Stimulated activated CD4-positive, alpha-beta T cell treated with anti-CD3 and anti-CD28 coated beads, Interleukin-1b, Interleukin-23, amount 100 ng/mL, for 4 hours (primary cell): Measurements from ENCODE around the gene IQCM.
"Not testable (repeated sequence)": the region's sequence is repeated elsewhere in the genome, so short reads cannot be mapped to it uniquely, and the experiment has no call there.

ENCODE experiments used
- DNase-seq, 2 donors: peaks; one replicate each; pipeline ENCODE4 v3.0.0-alpha.2; 2020; ENCODE audit warnings: low read depth in 2 of 2

Gene IQCM

GRCh38 chr4:149572716-149573115 is 242.9 kb downstream of the IQCM start:
- DNase-seq: no peak

DNA sequence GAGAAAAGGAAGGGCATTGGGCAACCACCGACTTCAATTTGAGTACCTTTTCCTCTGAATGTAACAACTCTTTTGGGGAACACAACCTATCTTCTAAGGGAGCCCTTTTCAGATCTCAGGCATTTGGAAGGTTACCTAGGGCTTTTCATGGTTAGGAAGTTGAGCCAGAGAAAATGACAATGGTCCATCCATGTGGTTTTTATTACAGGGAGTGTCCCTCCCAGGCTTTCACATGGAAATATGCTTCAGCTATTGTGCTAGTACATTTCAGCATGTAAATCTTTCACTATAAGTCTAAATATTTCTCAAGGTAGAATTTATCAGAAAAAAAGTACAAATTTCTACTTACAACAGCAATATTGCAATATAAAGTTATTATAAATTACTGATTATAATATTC is 259.8 kb downstream of the IQCM start:
- DNase-seq: no peak

- no peak for DNase-seq
Measured at GRCh38 chr4:149555146-149555545, 260.5 kb downstream of the IQCM start.

GRCh38 chr4:149553959-149554520 is 261.6 kb downstream of the IQCM start:
- DNase-seq: no peak

DNA sequence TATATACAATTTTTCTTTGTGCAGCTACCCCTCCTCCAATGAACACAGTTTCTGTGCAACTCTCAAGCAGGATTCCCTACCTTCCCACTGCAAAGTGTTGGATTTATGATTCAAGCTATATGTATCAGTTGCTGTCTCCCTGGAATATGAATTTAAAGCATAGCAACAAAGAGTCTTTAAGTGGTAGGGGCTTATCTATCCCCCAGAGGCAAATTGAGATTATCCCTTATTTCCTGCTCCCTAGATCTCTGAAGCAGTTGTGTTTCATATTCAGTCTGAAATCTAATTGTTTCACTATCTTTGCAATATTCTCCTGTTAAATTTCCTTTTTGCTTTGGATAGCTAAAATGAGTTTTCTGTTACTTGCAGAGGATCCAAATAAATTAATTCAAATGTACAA is 263.0 kb downstream of the IQCM start:
- no peak for DNase-seq

DNA sequence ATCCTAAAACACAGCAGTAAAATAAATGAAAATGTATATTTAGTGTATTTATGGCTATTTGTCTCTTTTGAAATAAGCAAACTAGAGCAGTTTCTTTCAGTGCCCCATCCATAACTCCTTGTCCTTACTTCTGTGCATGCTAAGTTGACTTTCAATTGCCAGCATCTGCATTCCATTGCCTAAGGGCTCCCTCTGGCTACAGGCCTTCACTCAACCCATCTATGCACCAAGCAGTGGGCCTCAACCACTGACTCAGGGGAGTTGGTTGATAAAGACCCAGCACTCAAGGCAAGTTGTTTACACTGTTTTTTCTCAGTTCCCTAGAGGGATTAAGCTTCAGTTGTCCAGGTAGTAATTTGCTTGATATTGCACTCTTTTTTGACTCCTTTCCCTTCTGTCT is 265.7 kb downstream of the IQCM start:
- no peak for DNase-seq

DNA sequence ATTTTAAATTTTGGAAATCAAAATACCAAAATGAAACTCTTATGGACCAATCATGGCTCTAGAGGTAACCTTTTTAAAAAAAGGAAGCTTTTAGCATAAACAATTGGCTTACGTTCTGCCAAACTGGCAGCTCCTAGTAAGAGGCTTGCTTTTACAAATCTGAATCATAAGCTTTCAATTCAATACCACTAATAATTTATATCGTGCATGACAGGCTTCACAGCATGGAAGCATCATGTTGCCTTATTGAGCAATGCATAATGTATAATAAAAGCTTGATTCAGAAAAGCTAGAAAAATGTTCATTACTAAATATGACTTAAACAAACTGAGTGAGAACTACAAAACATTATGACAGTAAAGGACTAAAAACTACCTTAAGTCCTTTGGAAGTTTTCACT is 280.9 kb downstream of the IQCM start:
- DNase-seq: no peak

DNA sequence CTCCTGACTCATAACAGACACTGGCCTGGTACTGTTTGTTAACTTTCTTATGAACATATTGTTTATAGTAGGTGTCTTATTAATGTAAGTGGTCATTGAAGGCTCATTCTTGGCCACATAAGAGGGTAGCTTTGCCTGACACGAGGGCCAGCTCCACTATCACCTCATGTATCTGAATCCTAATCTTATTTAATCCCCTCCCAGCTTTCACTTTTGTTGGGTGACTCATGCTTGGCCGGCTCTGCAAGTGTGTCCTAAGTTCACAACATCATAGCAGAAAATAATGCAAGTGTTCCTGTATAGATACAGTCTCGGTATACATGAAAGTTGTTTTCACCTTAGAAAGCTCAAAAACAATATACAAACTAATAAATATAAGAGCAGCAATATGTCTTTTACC is 283.8 kb downstream of the IQCM start:
- no peak for DNase-seq

- no peak for DNase-seq
Measured at GRCh38 chr4:149523039-149523438, 292.6 kb downstream of the IQCM start.

DNA sequence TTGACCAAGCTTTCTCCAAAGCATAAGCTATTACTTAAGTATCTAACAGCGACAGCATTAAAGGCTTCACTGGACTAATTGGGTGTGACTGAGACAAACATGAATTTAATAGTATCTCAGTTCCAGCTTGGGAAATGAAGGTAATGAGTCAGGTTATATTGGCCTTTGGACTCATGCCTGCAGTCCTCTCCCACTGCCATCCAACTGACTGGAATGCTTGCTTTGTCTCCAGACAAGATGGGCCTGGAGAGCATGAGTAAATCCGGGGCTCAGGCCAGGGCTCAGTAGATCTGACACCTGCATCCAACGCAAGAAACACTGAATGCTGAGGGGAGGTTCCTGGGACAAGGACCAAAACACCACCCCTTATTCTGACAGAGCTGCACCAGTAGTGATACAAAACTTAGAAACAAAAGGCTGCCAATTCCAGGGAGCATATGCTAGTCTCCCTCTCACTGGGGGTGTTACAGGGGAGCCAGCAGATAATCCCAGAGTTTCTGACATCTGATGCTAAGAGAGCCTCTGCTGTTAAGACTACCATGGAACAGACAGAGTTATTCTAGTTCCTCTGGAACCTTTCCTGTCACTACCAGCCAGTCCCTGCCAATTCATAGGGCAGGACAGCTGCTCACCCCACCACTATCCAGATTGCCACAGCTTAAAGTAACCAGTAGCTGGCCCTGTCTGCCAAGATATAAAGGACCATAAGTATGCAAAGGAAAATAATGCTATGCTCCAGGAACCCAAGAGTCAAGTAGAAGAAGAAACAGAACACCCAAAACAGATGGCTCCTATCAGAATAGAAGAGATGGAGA is 293.8 kb downstream of the IQCM start:
- no peak for DNase-seq

DNA sequence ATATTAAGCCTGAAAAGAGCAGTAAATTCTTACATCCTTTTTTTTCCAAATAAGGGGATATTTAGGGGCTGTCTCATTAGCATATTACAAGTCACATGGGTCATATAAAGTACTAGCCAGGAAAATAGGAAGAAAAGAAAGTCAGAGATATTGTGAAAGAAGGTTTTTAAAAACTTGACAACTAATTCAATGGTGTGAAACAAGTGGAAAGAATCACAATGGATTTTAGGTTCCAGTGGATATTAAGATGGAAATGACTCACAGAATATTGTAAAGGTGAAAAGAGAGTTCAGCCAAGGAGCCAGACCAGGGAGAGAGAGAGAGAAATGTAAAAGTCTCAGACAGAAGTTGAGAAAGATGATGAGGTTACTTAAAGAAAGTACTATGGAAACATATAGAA is 297.2 kb downstream of the IQCM start:
- DNase-seq: no peak

DNA sequence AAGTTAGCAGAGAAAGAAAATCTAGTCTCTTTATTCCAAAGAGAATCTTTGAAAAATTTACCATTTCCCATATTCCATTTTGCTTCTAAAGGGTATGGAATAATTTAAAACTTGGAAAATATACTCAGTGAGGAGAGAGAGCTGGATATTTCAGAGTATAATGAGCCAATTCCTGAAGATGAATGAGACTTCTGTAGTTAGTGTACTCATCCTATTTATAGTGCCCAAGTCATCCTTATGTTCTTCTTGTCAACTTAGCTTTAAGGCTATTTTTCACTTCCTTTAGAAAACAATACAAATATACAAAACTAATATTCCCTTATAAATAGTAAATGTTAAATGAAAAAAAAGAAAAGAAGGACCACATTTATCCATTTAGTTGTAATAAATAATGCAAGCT is 302.6 kb downstream of the IQCM start:
- DNase-seq: no peak

DNA sequence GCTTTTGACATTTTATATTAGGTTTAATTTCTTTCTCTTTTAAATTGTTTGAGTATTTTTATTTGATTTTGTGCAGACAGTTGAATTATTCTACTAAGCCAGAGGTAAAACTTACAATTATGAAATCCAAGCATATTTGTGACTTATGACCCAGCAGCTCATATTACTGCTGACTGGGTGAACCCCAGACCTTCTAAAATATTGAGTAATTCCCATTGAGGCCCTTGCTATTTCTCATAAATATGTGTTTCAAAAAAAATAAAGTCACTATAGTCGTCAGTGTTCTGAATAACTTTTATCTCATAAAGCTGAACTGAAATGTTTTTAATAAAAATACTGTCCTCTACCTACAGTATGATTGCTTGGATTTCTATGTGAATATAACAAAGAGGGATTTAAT is 303.1 kb downstream of the IQCM start:
- no peak for DNase-seq

DNA sequence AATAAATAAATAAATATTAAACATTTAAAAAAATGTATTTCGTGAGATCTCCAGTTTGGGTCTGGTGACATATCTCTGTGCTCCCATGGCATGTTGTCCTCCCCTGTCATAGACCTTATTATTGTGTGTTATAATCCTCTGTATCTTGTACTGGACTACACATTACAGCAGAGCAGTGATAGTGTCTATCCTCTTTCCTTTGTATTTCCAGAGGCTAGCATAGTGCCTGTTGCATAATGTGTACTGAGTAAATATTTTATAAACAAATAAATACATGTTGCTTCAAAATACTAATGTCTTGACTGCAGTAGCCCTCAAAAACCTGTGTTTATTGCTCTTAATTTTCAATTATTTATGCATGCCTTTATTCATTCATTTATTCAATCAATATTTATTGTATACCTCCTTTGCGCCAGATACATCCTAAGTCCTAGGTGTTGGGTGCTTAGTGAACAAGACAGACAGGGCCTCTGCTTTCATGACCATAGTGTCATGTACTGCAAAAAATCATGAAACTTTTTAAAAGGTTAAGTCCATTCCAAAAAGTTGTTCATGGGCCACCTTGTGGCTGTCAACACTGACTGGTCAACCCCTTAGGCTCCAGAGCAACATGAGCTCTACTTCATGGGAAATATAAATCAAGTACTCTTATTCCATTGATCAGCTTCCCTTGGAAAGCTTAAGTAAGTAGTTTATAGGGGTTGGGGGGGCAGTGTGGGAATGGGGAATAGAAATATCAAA is 303.9 kb downstream of the IQCM start:
- DNase-seq: no peak

DNA sequence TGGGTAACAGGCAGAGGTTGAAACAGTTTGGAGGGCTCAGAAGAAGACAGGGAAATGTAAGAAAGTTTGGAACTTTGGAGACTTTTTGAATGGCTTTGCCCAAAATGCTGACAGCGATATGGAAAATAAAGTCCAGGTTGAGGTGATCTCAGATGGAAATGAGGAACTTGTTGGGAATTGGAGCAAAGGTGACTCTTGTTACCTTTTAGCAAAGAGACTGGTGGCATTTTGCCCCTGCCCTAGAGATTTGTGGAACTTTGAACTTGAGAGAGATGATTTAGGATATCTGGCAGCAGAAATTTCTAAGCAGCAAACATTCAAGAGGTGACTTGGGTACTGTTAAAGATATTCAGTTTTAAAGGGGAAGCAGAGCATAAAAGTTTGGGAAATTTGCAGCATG is 308.3 kb downstream of the IQCM start:
- not testable (repeated sequence) for DNase-seq

- no peak for DNase-seq
Measured at GRCh38 chr4:149500806-149501205, 314.8 kb downstream of the IQCM start.

GRCh38 chr4:149499726-149500125 is 315.9 kb downstream of the IQCM start:
- DNase-seq: no peak

GRCh38 chr4:149498246-149498645 is 317.4 kb downstream of the IQCM start:
- no peak for DNase-seq

- DNase-seq: no peak
Measured at GRCh38 chr4:149493492-149493891, 322.2 kb downstream of the IQCM start.

DNA sequence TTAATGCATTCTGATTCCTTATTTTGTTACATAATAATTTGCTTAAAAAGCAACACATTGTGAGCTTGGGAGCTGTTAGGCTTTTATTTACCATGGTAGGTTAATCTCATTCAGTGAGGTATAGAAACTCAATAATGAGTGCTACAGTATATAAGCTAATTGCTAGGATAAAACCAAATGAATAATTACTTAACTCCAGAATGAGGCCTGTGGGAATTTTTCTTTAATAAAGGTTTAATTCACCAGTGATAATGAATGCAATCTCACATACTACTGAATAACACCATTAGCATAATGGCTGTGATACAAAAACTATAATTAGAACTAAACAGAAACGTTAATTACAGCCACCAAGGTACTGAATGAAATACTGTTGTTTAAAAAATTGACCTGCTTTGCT is 326.3 kb downstream of the IQCM start:
- DNase-seq: no peak

- no peak for DNase-seq
Measured at GRCh38 chr4:149486861-149487260, 328.8 kb downstream of the IQCM start.

DNA sequence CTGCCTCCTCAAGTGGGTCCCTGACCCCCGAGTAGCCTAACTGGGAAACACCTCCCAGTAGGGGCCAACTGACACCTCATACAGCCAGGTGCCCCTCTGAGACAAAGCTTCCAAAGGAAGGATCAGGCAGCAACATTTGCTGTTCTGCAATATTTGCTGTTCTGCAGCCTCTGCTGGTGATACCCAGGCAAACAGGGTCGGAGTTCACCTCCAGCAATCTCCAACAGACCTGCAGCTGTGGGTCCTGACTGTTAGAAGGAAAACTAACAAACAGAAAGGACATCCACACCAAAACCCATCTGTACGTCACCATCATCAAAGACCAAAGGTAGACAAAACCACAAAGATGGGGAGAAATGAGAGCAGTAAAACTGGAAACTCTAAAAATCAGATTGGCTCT is 347.0 kb downstream of the IQCM start:
- not testable (repeated sequence) for DNase-seq

DNA sequence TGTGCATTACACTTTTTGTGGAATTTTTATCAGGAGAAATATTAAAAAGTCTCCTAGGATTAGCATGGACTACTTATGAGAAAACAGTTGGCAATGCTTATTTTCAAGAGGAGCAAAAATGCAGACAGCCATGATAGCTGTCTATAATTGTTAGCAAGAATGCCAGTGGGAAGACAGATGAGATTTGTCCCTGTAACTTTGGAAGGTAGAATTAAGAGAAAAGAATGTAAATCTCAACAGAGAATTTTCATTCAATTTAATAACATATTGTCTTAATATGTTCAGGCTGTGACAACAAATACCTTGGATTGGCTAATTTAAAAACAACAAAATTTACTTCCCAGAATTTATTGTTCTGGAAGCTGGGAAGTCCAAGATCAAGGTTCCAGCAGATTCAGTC is 349.2 kb downstream of the IQCM start:
- no peak for DNase-seq
